Measurements from ENCODE around the gene TRAF3IP1.

DNA sequence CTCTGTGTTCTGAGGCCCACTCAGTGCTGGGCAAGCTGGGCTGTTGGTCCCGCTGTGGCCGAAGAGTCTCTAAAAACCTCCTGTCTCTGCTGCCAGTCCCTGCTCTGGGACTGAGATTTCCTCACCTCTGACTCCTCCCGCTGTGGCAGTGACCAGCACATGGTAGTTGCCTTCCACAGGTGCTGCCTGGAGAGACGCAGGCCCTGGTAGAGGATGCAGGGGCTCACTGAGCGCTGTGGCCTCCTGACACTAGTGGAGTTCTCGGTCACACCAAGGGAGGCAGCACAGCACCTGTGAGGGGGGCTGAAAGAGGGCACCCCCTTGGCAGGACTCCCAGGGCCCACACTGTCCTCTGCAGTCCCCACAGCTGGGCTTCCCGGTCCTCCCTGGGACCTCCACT, 102.6 kb downstream of the TRAF3IP1 start:
- TF ChIP-seq, protein P1, sequence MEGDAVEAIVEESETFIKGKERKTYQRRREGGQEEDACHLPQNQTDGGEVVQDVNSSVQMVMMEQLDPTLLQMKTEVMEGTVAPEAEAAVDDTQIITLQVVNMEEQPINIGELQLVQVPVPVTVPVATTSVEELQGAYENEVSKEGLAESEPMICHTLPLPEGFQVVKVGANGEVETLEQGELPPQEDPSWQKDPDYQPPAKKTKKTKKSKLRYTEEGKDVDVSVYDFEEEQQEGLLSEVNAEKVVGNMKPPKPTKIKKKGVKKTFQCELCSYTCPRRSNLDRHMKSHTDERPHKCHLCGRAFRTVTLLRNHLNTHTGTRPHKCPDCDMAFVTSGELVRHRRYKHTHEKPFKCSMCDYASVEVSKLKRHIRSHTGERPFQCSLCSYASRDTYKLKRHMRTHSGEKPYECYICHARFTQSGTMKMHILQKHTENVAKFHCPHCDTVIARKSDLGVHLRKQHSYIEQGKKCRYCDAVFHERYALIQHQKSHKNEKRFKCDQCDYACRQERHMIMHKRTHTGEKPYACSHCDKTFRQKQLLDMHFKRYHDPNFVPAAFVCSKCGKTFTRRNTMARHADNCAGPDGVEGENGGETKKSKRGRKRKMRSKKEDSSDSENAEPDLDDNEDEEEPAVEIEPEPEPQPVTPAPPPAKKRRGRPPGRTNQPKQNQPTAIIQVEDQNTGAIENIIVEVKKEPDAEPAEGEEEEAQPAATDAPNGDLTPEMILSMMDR (IDR thresholded peaks at IDR 0.05) = no peak
- no peak for TF ChIP-seq POLR2A (IDR thresholded peaks at IDR 0.05)
